Neural cell (in vitro differentiated cells): Measurements from ENCODE around the gene TYRO3.

Experiments used
- EZH2 ChIP-seq: fragments of 200-600, 300-800 bp; shearing (Covaris generic), sonication (generic); IDR thresholded peaks from 2 replicates; pipeline ENCODE4 v1.6.1; 2014; ENCODE audit warnings: antibody characterized with exemption, low read length, borderline replicate concordance, mild to moderate bottlenecking; ENCODE audit not compliant: insufficient read depth, poor library complexity, severe bottlenecking
- POLR2AphosphoS5 ChIP-seq: IDR thresholded peaks from 2 replicates; pipeline ENCODE4 v1.6.1; 2012
- TF ChIP-seq, protein P1 (sequence below): fragments of 450-650 bp; IDR thresholded peaks from 2 replicates; pipeline ENCODE4 v1.5.1; 2014; ENCODE audit warnings: antibody characterized with exemption, mild to moderate bottlenecking, moderate library complexity; ENCODE audit not compliant: poor library complexity, severe bottlenecking
- TF ChIP-seq, protein P2 (sequence below): IDR thresholded peaks from 2 replicates; pipeline ENCODE4 v1.6.1; 2012; ENCODE audit warnings: borderline replicate concordance

- TF ChIP-seq, protein P1, sequence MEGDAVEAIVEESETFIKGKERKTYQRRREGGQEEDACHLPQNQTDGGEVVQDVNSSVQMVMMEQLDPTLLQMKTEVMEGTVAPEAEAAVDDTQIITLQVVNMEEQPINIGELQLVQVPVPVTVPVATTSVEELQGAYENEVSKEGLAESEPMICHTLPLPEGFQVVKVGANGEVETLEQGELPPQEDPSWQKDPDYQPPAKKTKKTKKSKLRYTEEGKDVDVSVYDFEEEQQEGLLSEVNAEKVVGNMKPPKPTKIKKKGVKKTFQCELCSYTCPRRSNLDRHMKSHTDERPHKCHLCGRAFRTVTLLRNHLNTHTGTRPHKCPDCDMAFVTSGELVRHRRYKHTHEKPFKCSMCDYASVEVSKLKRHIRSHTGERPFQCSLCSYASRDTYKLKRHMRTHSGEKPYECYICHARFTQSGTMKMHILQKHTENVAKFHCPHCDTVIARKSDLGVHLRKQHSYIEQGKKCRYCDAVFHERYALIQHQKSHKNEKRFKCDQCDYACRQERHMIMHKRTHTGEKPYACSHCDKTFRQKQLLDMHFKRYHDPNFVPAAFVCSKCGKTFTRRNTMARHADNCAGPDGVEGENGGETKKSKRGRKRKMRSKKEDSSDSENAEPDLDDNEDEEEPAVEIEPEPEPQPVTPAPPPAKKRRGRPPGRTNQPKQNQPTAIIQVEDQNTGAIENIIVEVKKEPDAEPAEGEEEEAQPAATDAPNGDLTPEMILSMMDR, result no peak
- TF ChIP-seq EZH2, result no peak
- TF ChIP-seq POLR2AphosphoS5, result no peak
- TF ChIP-seq, protein P2, sequence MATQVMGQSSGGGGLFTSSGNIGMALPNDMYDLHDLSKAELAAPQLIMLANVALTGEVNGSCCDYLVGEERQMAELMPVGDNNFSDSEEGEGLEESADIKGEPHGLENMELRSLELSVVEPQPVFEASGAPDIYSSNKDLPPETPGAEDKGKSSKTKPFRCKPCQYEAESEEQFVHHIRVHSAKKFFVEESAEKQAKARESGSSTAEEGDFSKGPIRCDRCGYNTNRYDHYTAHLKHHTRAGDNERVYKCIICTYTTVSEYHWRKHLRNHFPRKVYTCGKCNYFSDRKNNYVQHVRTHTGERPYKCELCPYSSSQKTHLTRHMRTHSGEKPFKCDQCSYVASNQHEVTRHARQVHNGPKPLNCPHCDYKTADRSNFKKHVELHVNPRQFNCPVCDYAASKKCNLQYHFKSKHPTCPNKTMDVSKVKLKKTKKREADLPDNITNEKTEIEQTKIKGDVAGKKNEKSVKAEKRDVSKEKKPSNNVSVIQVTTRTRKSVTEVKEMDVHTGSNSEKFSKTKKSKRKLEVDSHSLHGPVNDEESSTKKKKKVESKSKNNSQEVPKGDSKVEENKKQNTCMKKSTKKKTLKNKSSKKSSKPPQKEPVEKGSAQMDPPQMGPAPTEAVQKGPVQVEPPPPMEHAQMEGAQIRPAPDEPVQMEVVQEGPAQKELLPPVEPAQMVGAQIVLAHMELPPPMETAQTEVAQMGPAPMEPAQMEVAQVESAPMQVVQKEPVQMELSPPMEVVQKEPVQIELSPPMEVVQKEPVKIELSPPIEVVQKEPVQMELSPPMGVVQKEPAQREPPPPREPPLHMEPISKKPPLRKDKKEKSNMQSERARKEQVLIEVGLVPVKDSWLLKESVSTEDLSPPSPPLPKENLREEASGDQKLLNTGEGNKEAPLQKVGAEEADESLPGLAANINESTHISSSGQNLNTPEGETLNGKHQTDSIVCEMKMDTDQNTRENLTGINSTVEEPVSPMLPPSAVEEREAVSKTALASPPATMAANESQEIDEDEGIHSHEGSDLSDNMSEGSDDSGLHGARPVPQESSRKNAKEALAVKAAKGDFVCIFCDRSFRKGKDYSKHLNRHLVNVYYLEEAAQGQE, result no peak
Observed at GRCh38 chr15:41596972-41597371, 38.0 kb downstream of the TYRO3 start.
